HCT116 (cell line): Measurements from ENCODE around the gene CPA1.

ENCODE experiments used
- POLR2A ChIP-seq: IDR thresholded peaks from 2 replicates; pipeline ENCODE4 v1.7.0; 2011; ENCODE audit warnings: borderline replicate concordance; ENCODE audit not compliant: insufficient read depth, insufficient read length; ENCODE audit errors: extremely low read depth
- POLR2AphosphoS5 ChIP-seq: IDR thresholded peaks from 2 replicates; pipeline ENCODE4 v1.6.1; 2011; ENCODE audit warnings: mild to moderate bottlenecking, low read depth, low read length, moderate library complexity
- SP1 ChIP-seq: IDR thresholded peaks from 2 replicates; pipeline ENCODE4 v1.6.1; 2012; ENCODE audit warnings: low read depth
- TF ChIP-seq, protein P1 (sequence below), 3 experiments: fragments of 200-600 bp in 1 of 3; sonication (generic) in 1 of 3; IDR thresholded peaks in 2 of 3; conservative IDR thresholded peaks in 1 of 3; 2 replicates each; pipeline ENCODE4 v1.5.1; 2012 to 2017; ENCODE audit warnings: low read depth in 2 of 3, low read length in 2 of 3, antibody characterized with exemption in 1 of 3, borderline replicate concordance in 1 of 3, control low read depth in 1 of 3, mild to moderate bottlenecking in 1 of 3, mixed read lengths in 1 of 3, mixed run types in 1 of 3, moderate library complexity in 1 of 3; ENCODE audit not compliant: insufficient read depth in 1 of 3

DNA sequence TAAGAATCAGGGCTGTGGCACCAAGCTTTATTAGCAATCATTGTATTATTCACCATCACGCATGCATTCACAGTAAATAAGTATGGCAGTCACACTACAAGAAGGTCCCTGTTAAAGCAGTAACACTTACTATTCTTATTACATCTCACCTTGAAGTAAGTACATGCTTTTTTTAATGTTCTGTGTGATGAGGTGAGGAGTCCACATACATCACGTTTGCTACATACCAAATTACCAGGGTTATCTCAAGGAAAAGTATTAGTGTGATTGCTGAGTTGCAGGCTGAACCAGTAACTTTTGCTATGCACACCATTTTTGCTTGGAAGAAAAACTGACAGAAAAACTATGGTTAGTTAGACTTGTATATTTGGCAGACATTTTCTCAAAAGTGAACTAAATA, 24.7 kb downstream of the CPA1 start:
- TF ChIP-seq POLR2A, result no peak
- TF ChIP-seq POLR2AphosphoS5, result no peak
- TF ChIP-seq, protein P1, sequence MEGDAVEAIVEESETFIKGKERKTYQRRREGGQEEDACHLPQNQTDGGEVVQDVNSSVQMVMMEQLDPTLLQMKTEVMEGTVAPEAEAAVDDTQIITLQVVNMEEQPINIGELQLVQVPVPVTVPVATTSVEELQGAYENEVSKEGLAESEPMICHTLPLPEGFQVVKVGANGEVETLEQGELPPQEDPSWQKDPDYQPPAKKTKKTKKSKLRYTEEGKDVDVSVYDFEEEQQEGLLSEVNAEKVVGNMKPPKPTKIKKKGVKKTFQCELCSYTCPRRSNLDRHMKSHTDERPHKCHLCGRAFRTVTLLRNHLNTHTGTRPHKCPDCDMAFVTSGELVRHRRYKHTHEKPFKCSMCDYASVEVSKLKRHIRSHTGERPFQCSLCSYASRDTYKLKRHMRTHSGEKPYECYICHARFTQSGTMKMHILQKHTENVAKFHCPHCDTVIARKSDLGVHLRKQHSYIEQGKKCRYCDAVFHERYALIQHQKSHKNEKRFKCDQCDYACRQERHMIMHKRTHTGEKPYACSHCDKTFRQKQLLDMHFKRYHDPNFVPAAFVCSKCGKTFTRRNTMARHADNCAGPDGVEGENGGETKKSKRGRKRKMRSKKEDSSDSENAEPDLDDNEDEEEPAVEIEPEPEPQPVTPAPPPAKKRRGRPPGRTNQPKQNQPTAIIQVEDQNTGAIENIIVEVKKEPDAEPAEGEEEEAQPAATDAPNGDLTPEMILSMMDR (IDR thresholded peaks at IDR 0.05 in 2 of 3, conservative IDR thresholded peaks at IDR 0.05 in 1 of 3; ENCODE audit: borderline replicate concordance in 1 of 3, insufficient read depth in 1 of 3, low read depth in 2 of 3, low read length in 2 of 3), result no peak
- no peak for TF ChIP-seq SP1
